Neural cell (in vitro differentiated cells): ENCODE measurements around the gene ESR2. TPM values are rescaled to one million over a fixed set of nuclear protein-coding genes. Genes with fewer than 3 reads are reported as not detected.

Experiments used
- H2AFZ ChIP-seq: fragments of 200-600, 300-800 bp; sonication (generic), shearing (Covaris generic); 2 replicates; pipeline ENCODE4 v1.6.0; 2014; ENCODE audit warnings: low read depth, mild to moderate bottlenecking, antibody characterized with exemption, low read length, moderate library complexity
- H3F3A ChIP-seq: fragments of 200-600 bp; shearing (Covaris generic); 2 replicates; pipeline ENCODE4 v1.6.1; 2016; ENCODE audit warnings: mild to moderate bottlenecking, moderate library complexity, mixed read lengths, antibody characterized with exemption, low read length; ENCODE audit not compliant: insufficient read depth, poor library complexity, severe bottlenecking
- H3K27ac ChIP-seq: fragments of 200-600, 300-800 bp; sonication (generic), shearing (Covaris generic); 2 replicates; pipeline ENCODE4 v1.5.1; 2014; ENCODE audit warnings: mild to moderate bottlenecking, low read length, moderate library complexity
- H3K27me3 ChIP-seq: fragments of 300-800, 200-600 bp; sonication (generic), shearing (Covaris generic); 2 replicates; pipeline ENCODE4 v1.6.0; 2014; ENCODE audit warnings: mild to moderate bottlenecking, low read depth, low read length, moderate library complexity; ENCODE audit not compliant: insufficient read depth
- H3K36me3 ChIP-seq: fragments of 300-800, 200-600 bp; sonication (generic), shearing (Covaris generic); 2 replicates; pipeline ENCODE4 v1.5.1; 2014; ENCODE audit warnings: mild to moderate bottlenecking, antibody characterized with exemption, low read length, moderate library complexity; ENCODE audit not compliant: insufficient read depth
- H3K4me2 ChIP-seq: fragments of 300-800, 200-600 bp; sonication (generic), shearing (Covaris generic); 2 replicates; pipeline ENCODE4 v1.6.0; 2014; ENCODE audit warnings: mild to moderate bottlenecking, low read length
- H3K4me3 ChIP-seq: fragments of 300-800, 200-600 bp; sonication (generic), shearing (Covaris generic); 2 replicates; pipeline ENCODE4 v1.5.1; 2014; ENCODE audit warnings: mild to moderate bottlenecking, low read length, moderate library complexity
- H3K79me2 ChIP-seq: fragments of 200-600 bp; shearing (Covaris generic); replicated peaks from 2 replicates; pipeline ENCODE4 v1.6.0; 2014; ENCODE audit warnings: mild to moderate bottlenecking, low read length, moderate library complexity; ENCODE audit not compliant: insufficient read depth
- H3K9ac ChIP-seq: fragments of 300-800, 200-600 bp; sonication (generic), shearing (Covaris generic); 2 replicates; pipeline ENCODE4 v1.6.1; 2016; ENCODE audit warnings: mild to moderate bottlenecking, low read length, mixed read lengths
- H3K9me2 ChIP-seq: fragments of 200-600 bp; shearing (Covaris generic); 2 replicates; pipeline ENCODE4 v1.6.1; 2016; ENCODE audit warnings: mild to moderate bottlenecking, low read length, mixed read lengths; ENCODE audit not compliant: insufficient read depth
- H3K9me3 ChIP-seq: fragments of 200-600, 300-800 bp; sonication (generic), shearing (Covaris generic); 2 replicates; pipeline ENCODE4 v1.6.1; 2016; ENCODE audit warnings: mild to moderate bottlenecking, mixed run types, low read length, moderate library complexity, mixed read lengths
- H4K20me1 ChIP-seq: fragments of 200-600 bp; shearing (Covaris generic); 2 replicates; pipeline ENCODE4 v1.6.1; 2016; ENCODE audit warnings: mild to moderate bottlenecking, mixed run types; ENCODE audit not compliant: insufficient read depth
- EP300 ChIP-seq: fragments of 450-650 bp; conservative IDR thresholded peaks from 2 replicates; pipeline ENCODE4 v1.6.1; 2014; ENCODE audit warnings: antibody characterized with exemption, mild to moderate bottlenecking, moderate library complexity; ENCODE audit not compliant: poor library complexity, severe bottlenecking
- EZH2 ChIP-seq: fragments of 200-600, 300-800 bp; shearing (Covaris generic), sonication (generic); IDR thresholded peaks from 2 replicates; pipeline ENCODE4 v1.6.1; 2014; ENCODE audit warnings: antibody characterized with exemption, low read length, borderline replicate concordance, mild to moderate bottlenecking; ENCODE audit not compliant: insufficient read depth, poor library complexity, severe bottlenecking
- MXI1 ChIP-seq: fragments of 450-650 bp; conservative IDR thresholded peaks from 2 replicates; pipeline ENCODE4 v1.6.1; 2014; ENCODE audit warnings: antibody characterized with exemption, mild to moderate bottlenecking; ENCODE audit not compliant: poor library complexity, severe bottlenecking
- POLR2AphosphoS5 ChIP-seq: IDR thresholded peaks from 2 replicates; pipeline ENCODE4 v1.6.1; 2012
- RAD21 ChIP-seq: fragments of 450-650 bp; conservative IDR thresholded peaks from 2 replicates; pipeline ENCODE4 v1.6.1; 2014; ENCODE audit warnings: antibody characterized with exemption, mild to moderate bottlenecking, moderate library complexity
- SMC3 ChIP-seq: fragments of 450-650 bp; conservative IDR thresholded peaks from 2 replicates; pipeline ENCODE4 v1.6.1; 2014; ENCODE audit warnings: antibody characterized with exemption, mild to moderate bottlenecking, moderate library complexity; ENCODE audit not compliant: poor library complexity
- TAF1 ChIP-seq: IDR thresholded peaks from 2 replicates; pipeline ENCODE4 v1.6.1; 2012; ENCODE audit warnings: low read depth
- polyA plus RNA-seq: library from polyadenylated mRNA; depleted of rRNA; stranded (reverse); fragments of >200 nt; gene quantifications from 2 replicates; pipeline ENCODE4 v1.2.3, GENCODE V29; 2014
- TF ChIP-seq, protein P1 (sequence below): IDR thresholded peaks from 2 replicates; pipeline ENCODE4 v1.6.1; 2012; ENCODE audit warnings: borderline replicate concordance
- TF ChIP-seq, protein P2 (sequence below): fragments of 450-650 bp; IDR thresholded peaks from 2 replicates; pipeline ENCODE4 v1.5.1; 2014; ENCODE audit warnings: antibody characterized with exemption, mild to moderate bottlenecking, moderate library complexity; ENCODE audit not compliant: poor library complexity, severe bottlenecking

Gene ESR2
- polyA plus RNA-seq, 1 donor from 2014 or later: 0.35 TPM

DNA sequence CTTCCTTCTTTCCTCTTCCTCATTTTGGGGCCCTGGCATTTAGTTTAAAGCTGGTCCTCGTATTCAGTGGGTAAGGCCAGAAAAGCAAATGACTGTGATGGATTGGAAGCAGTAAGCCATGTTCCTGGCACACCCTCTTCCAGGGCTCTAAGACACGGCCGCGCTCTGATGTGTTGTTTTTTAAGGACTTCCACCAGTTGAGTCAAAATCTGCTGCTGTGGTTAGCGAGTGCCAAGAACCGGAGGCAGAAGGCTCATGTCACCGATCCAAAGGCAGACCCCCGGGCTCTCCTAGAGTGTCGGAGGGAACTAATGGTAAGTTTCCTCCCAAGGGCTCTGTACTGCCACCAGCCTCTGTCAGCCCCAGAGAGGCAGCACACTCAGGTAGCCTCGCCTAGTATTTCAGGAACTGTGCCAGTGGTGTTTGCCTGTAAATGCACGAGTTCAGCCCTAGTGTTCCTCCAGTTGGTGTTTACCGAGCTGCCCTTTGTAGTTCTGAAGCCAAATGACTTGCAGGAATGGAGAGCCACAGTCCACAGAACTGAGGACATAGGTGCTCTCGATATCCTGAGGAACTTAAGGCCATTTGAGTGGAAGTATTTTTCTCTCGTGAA is 72.7 kb downstream of the ESR2 start:
- no peaks in the 10 kb centered on the region for H3K27me3 ChIP-seq
- peaks cover under 1% of the 10 kb centered on the region for H3K36me3 ChIP-seq
- no peaks in the 10 kb centered on the region for H3K9me3 ChIP-seq
- H4K20me1 ChIP-seq: no peaks in the 10 kb centered on the region
- no peaks in the 10 kb centered on the region for H3F3A ChIP-seq
- H3K27ac ChIP-seq: no peak overlapping the region
- H3K9me2 ChIP-seq: no peaks in the 10 kb centered on the region
- no peak overlapping the region for H3K4me2 ChIP-seq
- H3K4me3 ChIP-seq: no peak overlapping the region
- no peak overlapping the region for H2AFZ ChIP-seq
- TF ChIP-seq RAD21 (no peak), EP300 (no peak), POLR2AphosphoS5 (no peak), MXI1 (no peak), EZH2 (no peak), SMC3 (no peak), TAF1 (no peak)
- TF ChIP-seq, protein P1, sequence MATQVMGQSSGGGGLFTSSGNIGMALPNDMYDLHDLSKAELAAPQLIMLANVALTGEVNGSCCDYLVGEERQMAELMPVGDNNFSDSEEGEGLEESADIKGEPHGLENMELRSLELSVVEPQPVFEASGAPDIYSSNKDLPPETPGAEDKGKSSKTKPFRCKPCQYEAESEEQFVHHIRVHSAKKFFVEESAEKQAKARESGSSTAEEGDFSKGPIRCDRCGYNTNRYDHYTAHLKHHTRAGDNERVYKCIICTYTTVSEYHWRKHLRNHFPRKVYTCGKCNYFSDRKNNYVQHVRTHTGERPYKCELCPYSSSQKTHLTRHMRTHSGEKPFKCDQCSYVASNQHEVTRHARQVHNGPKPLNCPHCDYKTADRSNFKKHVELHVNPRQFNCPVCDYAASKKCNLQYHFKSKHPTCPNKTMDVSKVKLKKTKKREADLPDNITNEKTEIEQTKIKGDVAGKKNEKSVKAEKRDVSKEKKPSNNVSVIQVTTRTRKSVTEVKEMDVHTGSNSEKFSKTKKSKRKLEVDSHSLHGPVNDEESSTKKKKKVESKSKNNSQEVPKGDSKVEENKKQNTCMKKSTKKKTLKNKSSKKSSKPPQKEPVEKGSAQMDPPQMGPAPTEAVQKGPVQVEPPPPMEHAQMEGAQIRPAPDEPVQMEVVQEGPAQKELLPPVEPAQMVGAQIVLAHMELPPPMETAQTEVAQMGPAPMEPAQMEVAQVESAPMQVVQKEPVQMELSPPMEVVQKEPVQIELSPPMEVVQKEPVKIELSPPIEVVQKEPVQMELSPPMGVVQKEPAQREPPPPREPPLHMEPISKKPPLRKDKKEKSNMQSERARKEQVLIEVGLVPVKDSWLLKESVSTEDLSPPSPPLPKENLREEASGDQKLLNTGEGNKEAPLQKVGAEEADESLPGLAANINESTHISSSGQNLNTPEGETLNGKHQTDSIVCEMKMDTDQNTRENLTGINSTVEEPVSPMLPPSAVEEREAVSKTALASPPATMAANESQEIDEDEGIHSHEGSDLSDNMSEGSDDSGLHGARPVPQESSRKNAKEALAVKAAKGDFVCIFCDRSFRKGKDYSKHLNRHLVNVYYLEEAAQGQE: no peak
- TF ChIP-seq, protein P2, sequence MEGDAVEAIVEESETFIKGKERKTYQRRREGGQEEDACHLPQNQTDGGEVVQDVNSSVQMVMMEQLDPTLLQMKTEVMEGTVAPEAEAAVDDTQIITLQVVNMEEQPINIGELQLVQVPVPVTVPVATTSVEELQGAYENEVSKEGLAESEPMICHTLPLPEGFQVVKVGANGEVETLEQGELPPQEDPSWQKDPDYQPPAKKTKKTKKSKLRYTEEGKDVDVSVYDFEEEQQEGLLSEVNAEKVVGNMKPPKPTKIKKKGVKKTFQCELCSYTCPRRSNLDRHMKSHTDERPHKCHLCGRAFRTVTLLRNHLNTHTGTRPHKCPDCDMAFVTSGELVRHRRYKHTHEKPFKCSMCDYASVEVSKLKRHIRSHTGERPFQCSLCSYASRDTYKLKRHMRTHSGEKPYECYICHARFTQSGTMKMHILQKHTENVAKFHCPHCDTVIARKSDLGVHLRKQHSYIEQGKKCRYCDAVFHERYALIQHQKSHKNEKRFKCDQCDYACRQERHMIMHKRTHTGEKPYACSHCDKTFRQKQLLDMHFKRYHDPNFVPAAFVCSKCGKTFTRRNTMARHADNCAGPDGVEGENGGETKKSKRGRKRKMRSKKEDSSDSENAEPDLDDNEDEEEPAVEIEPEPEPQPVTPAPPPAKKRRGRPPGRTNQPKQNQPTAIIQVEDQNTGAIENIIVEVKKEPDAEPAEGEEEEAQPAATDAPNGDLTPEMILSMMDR: no peak
- H3K9ac ChIP-seq: no peak overlapping the region
- no peaks in the 10 kb centered on the region for H3K79me2 ChIP-seq

DNA sequence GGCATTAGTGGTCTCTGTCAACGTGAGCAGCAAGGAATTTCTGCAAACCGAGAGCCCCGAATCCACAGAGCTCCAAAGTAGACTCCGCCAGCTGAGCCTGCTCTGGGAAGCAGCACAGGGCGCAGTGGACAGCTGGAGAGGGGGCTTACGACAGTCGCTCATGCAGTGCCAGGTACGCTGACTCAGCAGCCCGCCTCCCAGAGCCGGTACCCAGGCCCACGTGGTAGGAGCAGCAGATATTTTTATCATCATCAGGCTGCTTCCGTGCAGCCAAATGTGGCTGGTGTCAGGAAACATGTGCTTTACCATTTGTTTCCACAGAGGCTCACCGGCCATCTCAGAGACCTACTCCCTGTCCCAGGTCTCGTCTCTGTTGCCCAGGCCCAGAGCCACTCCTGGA is 73.7 kb downstream of the ESR2 start:
- no peak overlapping the region for H2AFZ ChIP-seq
- no peak overlapping the region for H3K4me2 ChIP-seq
- TF ChIP-seq, protein P1: no peak
- TF ChIP-seq POLR2AphosphoS5 (no peak), EZH2 (no peak), RAD21 (no peak), EP300 (no peak)
- TF ChIP-seq, protein P2: no peak
- H3K9me3 ChIP-seq: no peaks in the 10 kb centered on the region
- peaks cover 9% of the 10 kb centered on the region for H3K36me3 ChIP-seq
- H3K79me2 ChIP-seq: no peaks in the 10 kb centered on the region
- H3K9me2 ChIP-seq: no peaks in the 10 kb centered on the region
- no peaks in the 10 kb centered on the region for H3K27me3 ChIP-seq
- H3F3A ChIP-seq: no peaks in the 10 kb centered on the region
- H3K9ac ChIP-seq: no peak overlapping the region
- H3K27ac ChIP-seq: no peak overlapping the region
- no peak overlapping the region for H3K4me3 ChIP-seq
- H4K20me1 ChIP-seq: no peaks in the 10 kb centered on the region
